Fibroblast of skin of scalp (primary cell): ENCODE data around the gene RAC3. TPM values are rescaled to one million over a fixed set of nuclear protein-coding genes. Genes with fewer than 3 reads are reported as not detected.
A peak's percentile ranks its signal among the peaks of the same experiment; 100 is the strongest.

Experiments
- DNase-seq: peaks from one replicate; pipeline ENCODE4 v3.0.0-alpha.2; 2013
- polyA plus RNA-seq, 2 experiments: library from polyadenylated mRNA; unstranded; fragments of 120-200 nt; gene quantifications; one replicate each; pipeline ENCODE4 v1.2.1, GENCODE V29; 2013; ENCODE audit not compliant: insufficient read length in 2 of 2

The RAC3 gene
- 22.3 TPM for polyA plus RNA-seq (2013, experiment 1 of 2; ENCODE audit: insufficient read length)
- 21.5 TPM for polyA plus RNA-seq (2013, experiment 2 of 2; ENCODE audit: insufficient read length)

GRCh38 chr17:82031303-82031884 is at the start of gene RAC3:
Gene RAC3, plus strand, starts transcription at chr17:82031678. Its CDS starts 84 bp downstream, at chr17:82031762.
- peak; percentile 34 for DNase-seq

GRCh38 chr17:81983011-81983638 is 48.4 kb upstream of the RAC3 start:
- DNase-seq = no peak

- DNase-seq = no peak
Observed at GRCh38 chr17:81983639-81984373, 47.7 kb upstream of the RAC3 start.

- no peak for DNase-seq
Observed at GRCh38 chr17:81984773-81985410, 46.6 kb upstream of the RAC3 start.

- no peak for DNase-seq
Observed at GRCh38 chr17:81986606-81987005, 44.9 kb upstream of the RAC3 start.

GRCh38 chr17:81987161-81987770 is 44.2 kb upstream of the RAC3 start:
- DNase-seq = no peak

- DNase-seq = no peak
Observed at GRCh38 chr17:81990836-81991683, 40.4 kb upstream of the RAC3 start.

GRCh38 chr17:81991684-81992305 is 39.7 kb upstream of the RAC3 start:
- peak; percentile 62 for DNase-seq

GRCh38 chr17:81992306-81993102 is 39.0 kb upstream of the RAC3 start:
- no peak for DNase-seq

- DNase-seq = no peak
Observed at GRCh38 chr17:81993729-81994592, 37.5 kb upstream of the RAC3 start.

GRCh38 chr17:81994593-81995462 is 36.6 kb upstream of the RAC3 start:
- no peak for DNase-seq

- DNase-seq = no peak
Observed at GRCh38 chr17:81995463-81996231, 35.8 kb upstream of the RAC3 start.

- no peak for DNase-seq
Observed at GRCh38 chr17:81996232-81996756, 35.2 kb upstream of the RAC3 start.

GRCh38 chr17:81996757-81997441 is 34.6 kb upstream of the RAC3 start:
- DNase-seq = no peak

- DNase-seq = no peak
Observed at GRCh38 chr17:81998212-81998611, 33.3 kb upstream of the RAC3 start.

GRCh38 chr17:81998691-81999438 is 32.6 kb upstream of the RAC3 start:
- DNase-seq = no peak
